PC-9 (cell line): ENCODE results near the gene DPYSL3. TPM values are rescaled to one million over a fixed set of nuclear protein-coding genes. Genes with fewer than 3 reads are reported as not detected.

Experiments used
- BruUV-seq: library from RNA; stranded (reverse); fragments of 400-500 nt; replicated peaks from 2 replicates; lab custom pipeline; 2021; lab: Mats Ljungman, UMichigan
- CTCF ChIA-PET: fragments of 300-600 bp; sonication (Branson Sonifier 250); formaldehyde crosslinking; loops from one replicate; lab custom pipeline; 2022; ENCODE audit warnings: antibody characterized with exemption; lab: Charles Lee
- POLR2A ChIA-PET: fragments of 300-600 bp; sonication (Branson Sonifier 250); formaldehyde crosslinking; loops from one replicate; lab custom pipeline; 2022; ENCODE audit warnings: antibody characterized with exemption; ENCODE audit not compliant: unreplicated experiment; lab: Charles Lee
- DNase-seq, 2 experiments: peaks; one replicate each; pipeline versions ENCODE4 v3.0.0 to v3.0.0-alpha.2; 2015 to 2022; ENCODE audit warnings: mixed read lengths in 1 of 2
- H2AFZ ChIP-seq: fragments of 200-600 bp; sonication (generic); 2 replicates; pipeline ENCODE4 v1.8.1; 2017; ENCODE audit warnings: antibody characterized with exemption
- H3F3A ChIP-seq: fragments of 200-600 bp; sonication (generic); 2 replicates; pipeline ENCODE4 v1.8.1; 2017; ENCODE audit warnings: antibody characterized with exemption, mild to moderate bottlenecking, low read depth; ENCODE audit not compliant: insufficient read depth
- H3K27ac ChIP-seq: fragments of 200-600 bp; sonication (generic); 2 replicates; pipeline ENCODE4 v1.6.1; 2016; ENCODE audit warnings: mixed run types
- H3K27me3 ChIP-seq: fragments of 200-600 bp; sonication (generic); 2 replicates; pipeline ENCODE4 v1.6.1; 2016; ENCODE audit warnings: low read depth, mixed run types; ENCODE audit not compliant: insufficient read depth
- H3K36me3 ChIP-seq: fragments of 200-600 bp; sonication (generic); 2 replicates; pipeline ENCODE4 v1.6.1; 2016; ENCODE audit warnings: low read depth, mixed run types
- H3K4me1 ChIP-seq: fragments of 200-600 bp; sonication (generic); replicated peaks from 2 replicates; pipeline ENCODE4 v1.6.1; 2016; ENCODE audit warnings: mixed run types; ENCODE audit not compliant: insufficient read depth
- H3K4me2 ChIP-seq: fragments of 200-600 bp; sonication (generic); 2 replicates; pipeline ENCODE4 v1.6.1; 2017; ENCODE audit warnings: mixed run types
- H3K4me3 ChIP-seq: fragments of 200-600 bp; sonication (generic); 2 replicates; pipeline ENCODE4 v1.6.1; 2016; ENCODE audit warnings: mixed run types
- H3K79me2 ChIP-seq: fragments of 200-600 bp; sonication (generic); 2 replicates; pipeline ENCODE4 v1.6.1; 2017; ENCODE audit warnings: low read depth, mixed run types
- H3K9me2 ChIP-seq: fragments of 200-600 bp; sonication (generic); 2 replicates; pipeline ENCODE4 v1.8.1; 2017; ENCODE audit warnings: mild to moderate bottlenecking; ENCODE audit not compliant: insufficient read depth
- H3K9me3 ChIP-seq: fragments of 200-600 bp; sonication (generic); 2 replicates; pipeline ENCODE4 v1.8.1; 2016; ENCODE audit warnings: low read depth; ENCODE audit not compliant: insufficient read depth
- H4K20me1 ChIP-seq: fragments of 200-600 bp; sonication (generic); 2 replicates; pipeline ENCODE4 v1.8.1; 2017; ENCODE audit not compliant: insufficient read depth
- CTCF ChIP-seq: fragments of 200-600 bp; sonication (generic); conservative IDR thresholded peaks from 2 replicates; pipeline ENCODE4 v1.6.1; 2017; ENCODE audit warnings: mixed run types, antibody characterized with exemption, mild to moderate bottlenecking, moderate library complexity
- EZH2 ChIP-seq: fragments of 200-600 bp; sonication (generic); IDR thresholded peaks from 2 replicates; pipeline ENCODE4 v1.8.0; 2017; ENCODE audit warnings: antibody characterized with exemption, low read depth
- intact Hi-C: fragments of 100-400 bp; cut with micrococcal nuclease; formaldehyde crosslinking; loops from one replicate; pipeline ENCODE4 v1.10.0; 2022; ENCODE audit not compliant: unreplicated experiment
- total RNA-seq: library from RNA; stranded (reverse); gene quantifications from 2 replicates; pipeline ENCODE4 v1.2.3, GENCODE V29; 2021

DPYSL3 gene
- total RNA-seq, 1 experiment from 2014 or later = 1.3 TPM

DNA sequence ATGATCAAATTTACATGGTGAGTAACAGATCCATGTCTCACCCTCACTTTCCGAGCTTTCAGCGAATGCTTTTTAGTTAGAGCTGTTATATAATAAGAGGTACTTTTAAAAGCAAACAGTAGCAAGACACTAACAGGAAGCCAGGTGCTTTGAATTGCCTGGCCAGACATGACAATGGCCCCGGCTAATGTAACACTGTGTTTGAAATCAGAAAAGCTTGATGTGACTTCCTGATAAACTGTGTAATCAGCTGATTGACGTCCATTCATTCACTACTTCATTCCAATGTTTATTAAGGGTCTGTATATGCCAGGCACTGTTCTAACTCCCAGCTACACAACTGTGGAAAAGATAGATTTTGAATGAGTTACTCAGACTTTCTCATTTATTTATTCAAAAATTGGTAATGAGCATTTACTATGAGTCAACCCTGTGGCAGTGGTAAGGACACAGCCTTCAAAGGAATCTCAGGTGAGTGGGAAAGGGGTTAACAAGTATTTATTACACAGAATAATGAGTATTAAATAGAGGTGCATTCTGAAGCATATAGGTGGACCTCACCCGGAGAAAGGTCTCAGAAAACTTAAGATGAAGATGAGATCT lies 26.6 kb downstream of the DPYSL3 start:
- Histone ChIP-seq H3K36me3 (no peaks in the 10 kb centered on the region), H3K27me3 (peaks cover 19% of the 10 kb centered on the region; the same call in 1 of the 2 replicates), H3K9me2 (no peaks in the 10 kb centered on the region; the same call in 1 of the 2 replicates), H4K20me1 (no peaks in the 10 kb centered on the region), H3K4me3 (no peak overlapping the region), H3K79me2 (no peaks in the 10 kb centered on the region), H3K9me3 (no peaks in the 10 kb centered on the region), H2AFZ (no peak overlapping the region), H3K4me2 (no peak overlapping the region), H3F3A (no peaks in the 10 kb centered on the region), H3K27ac (no peak overlapping the region), H3K4me1 (no peaks in the 10 kb centered on the region)
- CTCF ChIA-PET = interaction anchor here (1.2 kb wide), 1 partner anchor 95 kb away, joined by 10 read pairs; no protein-coding TSS in a partner anchor
- TF ChIP-seq EZH2 (no peak), CTCF (no peak)
- intact Hi-C loops = no loop called here
- POLR2A ChIA-PET = no interaction called here
- no TSS peak for BruUV-seq
- no peak for DNase-seq

DNA sequence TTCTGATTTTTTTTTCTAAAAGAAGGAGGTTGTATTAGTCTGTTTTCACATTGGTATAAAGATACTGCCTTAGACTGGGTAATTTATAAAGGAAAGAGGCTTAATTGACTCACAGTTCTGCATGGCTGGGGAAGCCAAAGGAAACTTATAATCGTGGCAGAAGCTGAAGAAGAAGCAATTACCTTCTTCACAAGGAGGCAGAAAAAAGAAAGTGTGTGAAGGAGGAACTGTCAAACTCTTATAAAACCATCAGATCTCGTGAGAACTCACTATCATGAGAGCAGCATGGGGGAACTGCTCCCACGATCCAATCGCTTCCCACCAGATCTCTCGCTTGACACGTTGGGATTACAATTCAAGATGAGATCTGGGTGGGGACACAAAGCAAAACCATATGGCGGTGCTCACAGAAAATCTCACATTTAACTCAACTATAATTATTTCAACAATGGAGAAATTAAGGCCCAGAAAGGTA lies 27.1 kb downstream of the DPYSL3 start:
- DNase-seq = no peak
- Histone ChIP-seq H3K4me3 (no peak overlapping the region), H3K27ac (no peak overlapping the region), H3K36me3 (no peaks in the 10 kb centered on the region), H3K9me3 (no peaks in the 10 kb centered on the region), H2AFZ (no peak overlapping the region), H3F3A (no peaks in the 10 kb centered on the region), H4K20me1 (no peaks in the 10 kb centered on the region), H3K9me2 (no peaks in the 10 kb centered on the region; the same call in 1 of the 2 replicates), H3K27me3 (peaks cover 24% of the 10 kb centered on the region; the same call in 1 of the 2 replicates), H3K4me2 (no peak overlapping the region), H3K4me1 (no peaks in the 10 kb centered on the region), H3K79me2 (no peaks in the 10 kb centered on the region)
- POLR2A ChIA-PET = no interaction called here
- no TSS peak for BruUV-seq
- CTCF ChIA-PET = interaction anchor here (1.2 kb wide), 1 partner anchor 96 kb away, joined by 10 read pairs; no protein-coding TSS in a partner anchor
- TF ChIP-seq EZH2 (no peak), CTCF (no peak)
- intact Hi-C loops = no loop called here

GRCh38 chr5:147481874-147482705 lies 27.8 kb downstream of the DPYSL3 start:
- H3K4me2 ChIP-seq = no peak overlapping the region
- CTCF ChIA-PET = interaction anchor here (1.2 kb wide), 1 partner anchor 96 kb away, joined by 10 read pairs; no protein-coding TSS in a partner anchor
- no peaks in the 10 kb centered on the region for H4K20me1 ChIP-seq
- intact Hi-C loops = no loop called here
- POLR2A ChIA-PET = no interaction called here
- H3K4me1 ChIP-seq = no peaks in the 10 kb centered on the region
- peaks cover 25% of the 10 kb centered on the region; the same call in 1 of the 2 replicates for H3K27me3 ChIP-seq
- no peak for TF ChIP-seq CTCF
- no peaks in the 10 kb centered on the region for H3F3A ChIP-seq
- H3K9me3 ChIP-seq = no peaks in the 10 kb centered on the region
- H3K27ac ChIP-seq = no peak overlapping the region
- no peak overlapping the region for H3K4me3 ChIP-seq
- no peak overlapping the region for H2AFZ ChIP-seq
- no peaks in the 10 kb centered on the region for H3K36me3 ChIP-seq
- DNase-seq = no peak
- no TSS peak for BruUV-seq
- no peaks in the 10 kb centered on the region; the same call in 1 of the 2 replicates for H3K9me2 ChIP-seq
- no peaks in the 10 kb centered on the region for H3K79me2 ChIP-seq
